Measurements from ENCODE around the gene H6PD. TPM values are rescaled to one million over a fixed set of nuclear protein-coding genes. Genes with fewer than 3 reads are reported as not detected.

The H6PD gene
- total RNA-seq, 1 donor from 2014 or later: 48.4 TPM

- Mint-ChIP-seq H3K4me3 (ENCODE audit: unreplicated experiment) (no peak overlapping the region), H3K9me3 (ENCODE audit: unreplicated experiment) (no peaks in the 10 kb centered on the region), H3K27me3 (ENCODE audit: unreplicated experiment) (no peaks in the 10 kb centered on the region), H3K36me3 (ENCODE audit: unreplicated experiment) (peaks cover 9% of the 10 kb centered on the region), H3K27ac (ENCODE audit: unreplicated experiment) (no peak overlapping the region), H3K4me1 (ENCODE audit: unreplicated experiment) (peaks cover 33% of the 10 kb centered on the region)
- TF ChIP-seq, protein P1, sequence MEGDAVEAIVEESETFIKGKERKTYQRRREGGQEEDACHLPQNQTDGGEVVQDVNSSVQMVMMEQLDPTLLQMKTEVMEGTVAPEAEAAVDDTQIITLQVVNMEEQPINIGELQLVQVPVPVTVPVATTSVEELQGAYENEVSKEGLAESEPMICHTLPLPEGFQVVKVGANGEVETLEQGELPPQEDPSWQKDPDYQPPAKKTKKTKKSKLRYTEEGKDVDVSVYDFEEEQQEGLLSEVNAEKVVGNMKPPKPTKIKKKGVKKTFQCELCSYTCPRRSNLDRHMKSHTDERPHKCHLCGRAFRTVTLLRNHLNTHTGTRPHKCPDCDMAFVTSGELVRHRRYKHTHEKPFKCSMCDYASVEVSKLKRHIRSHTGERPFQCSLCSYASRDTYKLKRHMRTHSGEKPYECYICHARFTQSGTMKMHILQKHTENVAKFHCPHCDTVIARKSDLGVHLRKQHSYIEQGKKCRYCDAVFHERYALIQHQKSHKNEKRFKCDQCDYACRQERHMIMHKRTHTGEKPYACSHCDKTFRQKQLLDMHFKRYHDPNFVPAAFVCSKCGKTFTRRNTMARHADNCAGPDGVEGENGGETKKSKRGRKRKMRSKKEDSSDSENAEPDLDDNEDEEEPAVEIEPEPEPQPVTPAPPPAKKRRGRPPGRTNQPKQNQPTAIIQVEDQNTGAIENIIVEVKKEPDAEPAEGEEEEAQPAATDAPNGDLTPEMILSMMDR (IDR thresholded peaks at IDR 0.05): no peak
- no peak for DNase-seq (ENCODE audit: extremely low spot score, unreplicated experiment)
Measured at GRCh38 chr1:9267827-9268581, 33.4 kb downstream of the H6PD start.

DNA sequence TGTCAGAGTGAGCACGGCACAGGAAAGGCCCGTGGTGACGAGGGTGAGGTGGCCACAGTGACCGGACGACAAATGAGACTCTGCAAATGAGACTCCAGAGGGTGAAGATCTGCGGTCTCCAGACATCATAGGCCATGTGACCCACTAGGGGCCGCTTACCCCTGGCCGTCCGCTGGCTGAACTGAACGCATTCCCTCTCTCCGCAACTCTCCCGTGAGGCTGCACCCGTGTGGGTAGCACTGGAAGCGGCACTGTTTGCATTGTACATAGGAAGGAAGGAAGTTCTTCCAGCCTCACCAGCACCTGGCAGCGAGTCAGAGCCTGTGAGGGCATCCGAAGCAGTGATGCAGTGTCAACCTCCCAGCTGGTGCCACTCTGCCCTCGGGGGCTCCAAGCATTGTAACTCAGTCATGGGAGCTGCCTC, 34.5 kb downstream of the H6PD start:
- Mint-ChIP-seq H3K27ac (ENCODE audit: unreplicated experiment) (no peak overlapping the region), H3K4me1 (ENCODE audit: unreplicated experiment) (peaks cover 33% of the 10 kb centered on the region), H3K4me3 (ENCODE audit: unreplicated experiment) (no peak overlapping the region), H3K27me3 (ENCODE audit: unreplicated experiment) (no peaks in the 10 kb centered on the region), H3K36me3 (ENCODE audit: unreplicated experiment) (peaks cover 8% of the 10 kb centered on the region), H3K9me3 (ENCODE audit: unreplicated experiment) (no peaks in the 10 kb centered on the region)
- no peak for DNase-seq (ENCODE audit: extremely low spot score, unreplicated experiment)
- TF ChIP-seq, protein P1 (IDR thresholded peaks at IDR 0.05): no peak

- Mint-ChIP-seq H3K4me1 (ENCODE audit: unreplicated experiment) (peaks cover 33% of the 10 kb centered on the region), H3K9me3 (ENCODE audit: unreplicated experiment) (no peaks in the 10 kb centered on the region), H3K27me3 (ENCODE audit: unreplicated experiment) (no peaks in the 10 kb centered on the region), H3K27ac (ENCODE audit: unreplicated experiment) (no peak overlapping the region), H3K36me3 (ENCODE audit: unreplicated experiment) (peaks cover 3% of the 10 kb centered on the region), H3K4me3 (ENCODE audit: unreplicated experiment) (no peak overlapping the region)
- DNase-seq (ENCODE audit: extremely low spot score, unreplicated experiment): no peak
- TF ChIP-seq, protein P1 (IDR thresholded peaks at IDR 0.05): no peak
Measured at GRCh38 chr1:9269721-9270120, 35.1 kb downstream of the H6PD start.

DNA sequence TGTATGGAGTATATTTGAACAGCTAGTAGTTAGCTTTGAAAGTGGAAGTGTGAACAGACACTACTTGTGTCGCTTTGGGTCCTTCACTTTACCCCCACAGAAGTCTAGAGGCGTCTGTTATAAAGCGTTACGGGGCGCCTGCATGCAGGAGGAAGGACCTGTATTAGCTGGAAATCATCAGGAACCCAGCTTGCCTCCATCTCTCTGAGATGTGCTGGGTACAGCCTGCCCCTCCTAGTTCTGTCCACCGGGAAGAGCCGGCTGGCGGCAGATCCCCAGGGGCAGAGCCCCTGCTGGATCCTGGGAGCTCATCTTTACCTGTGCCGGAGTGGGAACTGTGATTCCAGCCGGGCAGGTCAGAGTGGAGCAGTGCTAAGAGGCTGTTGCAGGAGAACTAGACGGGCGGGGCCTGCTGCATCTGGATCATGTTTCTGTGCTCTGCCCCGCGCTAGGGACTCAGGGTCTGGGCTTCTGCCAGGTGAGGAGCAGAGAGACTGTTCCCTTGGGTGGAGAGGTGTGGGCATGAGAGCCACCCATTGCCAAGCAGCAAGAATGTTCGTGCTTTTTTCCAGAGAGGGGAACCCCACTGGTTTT, 35.8 kb downstream of the H6PD start:
- Mint-ChIP-seq H3K27ac (ENCODE audit: unreplicated experiment) (no peak overlapping the region), H3K4me3 (ENCODE audit: unreplicated experiment) (no peak overlapping the region), H3K4me1 (ENCODE audit: unreplicated experiment) (peaks cover 38% of the 10 kb centered on the region), H3K27me3 (ENCODE audit: unreplicated experiment) (no peaks in the 10 kb centered on the region), H3K36me3 (ENCODE audit: unreplicated experiment) (no peaks in the 10 kb centered on the region), H3K9me3 (ENCODE audit: unreplicated experiment) (no peaks in the 10 kb centered on the region)
- TF ChIP-seq, protein P1 (IDR thresholded peaks at IDR 0.05): no peak
- DNase-seq (ENCODE audit: extremely low spot score, unreplicated experiment): no peak

- H3K4me3 Mint-ChIP-seq (ENCODE audit: unreplicated experiment): no peak overlapping the region
- no peak for DNase-seq (ENCODE audit: extremely low spot score, unreplicated experiment)
- H3K4me1 Mint-ChIP-seq (ENCODE audit: unreplicated experiment): peaks cover 47% of the 10 kb centered on the region
- no peaks in the 10 kb centered on the region for H3K9me3 Mint-ChIP-seq (ENCODE audit: unreplicated experiment)
- no peak overlapping the region for H3K27ac Mint-ChIP-seq (ENCODE audit: unreplicated experiment)
- no peaks in the 10 kb centered on the region for H3K27me3 Mint-ChIP-seq (ENCODE audit: unreplicated experiment)
- TF ChIP-seq, protein P1 (IDR thresholded peaks at IDR 0.05): no peak
- no peaks in the 10 kb centered on the region for H3K36me3 Mint-ChIP-seq (ENCODE audit: unreplicated experiment)
Measured at GRCh38 chr1:9271283-9271682, 36.7 kb downstream of the H6PD start.

Data from osteocyte (in vitro differentiated cells).